Liver (tissue), 9 donors: Measurements from ENCODE around the gene ZNF837. TPM values are rescaled to one million over a fixed set of nuclear protein-coding genes. Genes with fewer than 3 reads are reported as not detected.

Experiments
- DNase-seq: peaks from one replicate; pipeline ENCODE4 v3.0.0-alpha.2; 2017; ENCODE audit warnings: low spot score
- H3K27ac ChIP-seq, 2 donors: one replicate each; pipeline ENCODE4 v1.7.0; 2013; ENCODE audit warnings: inconsistent platforms in 2 of 2, low read length in 2 of 2, control low read depth in 1 of 2, low read depth in 1 of 2, mild to moderate bottlenecking in 1 of 2
- H3K27me3 ChIP-seq, 4 donors: one replicate each; pipeline versions ENCODE4 v1.6.1 to v1.7.0; 2013; ENCODE audit warnings: low read length in 3 of 4, inconsistent platforms in 1 of 4, mild to moderate bottlenecking in 1 of 4, moderate library complexity in 1 of 4; ENCODE audit not compliant: control insufficient read depth in 4 of 4, insufficient read depth in 4 of 4
- H3K36me3 ChIP-seq, 4 donors: one replicate each; pipeline versions ENCODE4 v1.6.1 to v1.7.0; 2013; ENCODE audit warnings: low read length in 3 of 4, mild to moderate bottlenecking in 3 of 4, low read depth in 1 of 4, moderate library complexity in 1 of 4; ENCODE audit not compliant: control insufficient read depth in 4 of 4, insufficient read depth in 3 of 4
- H3K4me1 ChIP-seq, 4 donors: one replicate each; pipeline versions ENCODE4 v1.6.1 to v1.7.0; 2013; ENCODE audit warnings: low read length in 3 of 4, mild to moderate bottlenecking in 3 of 4, moderate library complexity in 1 of 4; ENCODE audit not compliant: control insufficient read depth in 4 of 4, insufficient read depth in 4 of 4
- H3K4me3 ChIP-seq, 3 donors: one replicate each; pipeline versions ENCODE4 v1.6.1 to v1.7.0; 2013; ENCODE audit warnings: low read length in 3 of 3, control low read depth in 1 of 3, low read depth in 1 of 3, mild to moderate bottlenecking in 1 of 3
- H3K9ac ChIP-seq, 2 donors: one replicate each; pipeline ENCODE4 v1.7.0; 2013; ENCODE audit warnings: low read length in 2 of 2, mild to moderate bottlenecking in 2 of 2, moderate library complexity in 2 of 2, control low read depth in 1 of 2, low read depth in 1 of 2
- H3K9me3 ChIP-seq, 4 donors: one replicate each; pipeline versions ENCODE4 v1.6.1 to v1.7.0; 2013; ENCODE audit warnings: low read length in 3 of 4; ENCODE audit not compliant: control insufficient read depth in 4 of 4
- FOXA1 ChIP-seq: IDR thresholded peaks from 2 replicates; pipeline ENCODE4 v1.6.1; 2016; ENCODE audit warnings: antibody characterized with exemption
- GABPA ChIP-seq, 2 donors: IDR thresholded peaks in 1 of 2; conservative IDR thresholded peaks in 1 of 2; 2 replicates each; pipeline ENCODE4 v1.6.1; 2016; ENCODE audit warnings: antibody characterized with exemption in 2 of 2, mild to moderate bottlenecking in 1 of 2, moderate library complexity in 1 of 2
- HNF4A ChIP-seq, 2 donors: conservative IDR thresholded peaks; 2 replicates each; pipeline ENCODE4 v1.6.1; 2016; ENCODE audit warnings: antibody characterized with exemption in 2 of 2, mild to moderate bottlenecking in 2 of 2
- JUND ChIP-seq, 2 donors: IDR thresholded peaks; 2 replicates each; pipeline ENCODE4 v1.6.1; 2016; ENCODE audit warnings: antibody characterized with exemption in 2 of 2
- NR2F2 ChIP-seq: IDR thresholded peaks from 2 replicates; pipeline ENCODE4 v1.6.1; 2016; ENCODE audit warnings: antibody characterized with exemption
- RAD21 ChIP-seq, 2 donors: IDR thresholded peaks; 2 replicates each; pipeline ENCODE4 v1.6.1; 2016; ENCODE audit warnings: antibody characterized with exemption in 2 of 2, mild to moderate bottlenecking in 2 of 2
- RXRA ChIP-seq, 2 donors: IDR thresholded peaks; 2 replicates each; pipeline ENCODE4 v1.6.1; 2017 to 2018; ENCODE audit warnings: antibody characterized with exemption in 2 of 2, mild to moderate bottlenecking in 1 of 2
- SP1 ChIP-seq: IDR thresholded peaks from 2 replicates; pipeline ENCODE4 v1.6.1; 2018; ENCODE audit warnings: antibody characterized with exemption, mild to moderate bottlenecking
- TAF1 ChIP-seq: conservative IDR thresholded peaks from 2 replicates; pipeline ENCODE4 v1.6.1; 2016; ENCODE audit warnings: antibody characterized with exemption, mild to moderate bottlenecking
- WGBS: extraction: QIAGEN DNeasy Blood & Tissue Kit; methylation state at CpG from one replicate; pipeline ENCODE4 v1.1.7; 2013; 5-methylcytosine and 5-hydroxymethylcytosine counted together
- polyA plus RNA-seq, 2 donors: library from polyadenylated mRNA; stranded (reverse) in 1 of 2; unstranded in 1 of 2; fragments of 200-250 nt in 1 of 2; fragments of >200 nt in 1 of 2; fragmentation: Nextera tagmentation in 1 of 2; extraction: Ambion mirVana in 1 of 2; gene quantifications; one replicate each; pipeline versions ENCODE4 v1.2.1 to v1.2.3, GENCODE V29; 2013 to 2015
- total RNA-seq, 2 donors: library from RNA; depleted of rRNA; stranded (reverse); fragments of >200 nt; gene quantifications; one replicate each; pipeline ENCODE4 v1.2.3, GENCODE V29; 2014
- TF ChIP-seq, protein P1 (sequence below): IDR thresholded peaks from 2 replicates; pipeline ENCODE4 v1.6.1; 2016; ENCODE audit warnings: antibody characterized with exemption
- TF ChIP-seq, protein P2 (sequence below): IDR thresholded peaks from 2 replicates; pipeline ENCODE4 v1.6.1; 2016; ENCODE audit warnings: antibody characterized with exemption, mild to moderate bottlenecking
- TF ChIP-seq, protein P3 (sequence below): IDR thresholded peaks from 2 replicates; pipeline ENCODE4 v1.6.1; 2016; ENCODE audit warnings: antibody characterized with exemption
- donor health status: healthy.
- donor health status: healthy.
- donor health status: healthy.
- donor health status: healthy.
- donor health status: healthy.

The ZNF837 gene
- total and polyA plus RNA-seq, 4 donors, result 0.54 to 3.6 (median 2.3) TPM

DNA sequence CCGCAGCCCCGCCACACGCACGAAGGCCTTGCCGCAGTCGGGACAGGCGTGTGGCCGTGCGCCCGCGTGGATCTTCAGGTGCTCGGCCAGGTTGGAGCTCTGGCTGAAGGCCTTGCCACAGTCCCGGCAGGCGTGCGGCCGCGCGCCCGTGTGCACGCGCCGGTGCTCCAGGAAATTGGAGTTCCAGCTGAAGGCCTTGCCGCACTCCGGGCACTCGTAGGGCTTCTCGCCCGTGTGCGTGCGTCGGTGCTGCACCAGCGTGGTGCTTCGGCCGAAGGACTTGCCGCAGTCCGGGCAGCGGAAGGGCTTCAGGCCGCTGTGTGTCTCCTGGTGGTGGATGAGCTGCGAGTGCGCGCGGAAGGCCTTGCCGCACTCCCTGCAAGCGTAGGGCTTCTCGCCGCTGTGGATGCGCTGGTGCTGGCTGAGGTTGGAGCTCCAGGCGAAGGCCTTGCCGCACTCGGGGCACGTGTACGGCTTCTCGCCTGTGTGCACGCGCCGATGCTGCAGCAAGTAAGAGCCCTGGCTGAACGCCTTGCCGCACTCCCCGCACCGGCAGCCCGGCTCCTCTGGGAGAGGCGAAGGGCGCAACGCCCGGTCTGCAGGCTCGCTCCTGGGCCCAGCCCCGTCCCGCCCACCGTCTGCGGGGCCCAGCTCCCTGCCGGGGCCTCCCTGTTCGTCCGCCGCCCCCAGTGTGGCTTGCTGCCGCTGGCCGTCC is 23.9 kb downstream of the ZNF837 start:
- H3K4me3 ChIP-seq, result peak overlapping the region in 1 of 3 donors; percentile 13
- no peak for TF ChIP-seq GABPA (IDR thresholded peaks at IDR 0.05 in 1 of 2, conservative IDR thresholded peaks at IDR 0.05 in 1 of 2)
- no peak for TF ChIP-seq NR2F2
- TF ChIP-seq, protein P1, sequence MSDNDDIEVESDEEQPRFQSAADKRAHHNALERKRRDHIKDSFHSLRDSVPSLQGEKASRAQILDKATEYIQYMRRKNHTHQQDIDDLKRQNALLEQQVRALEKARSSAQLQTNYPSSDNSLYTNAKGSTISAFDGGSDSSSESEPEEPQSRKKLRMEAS, result no peak
- TF ChIP-seq TAF1, result no peak
- TF ChIP-seq, protein P2, sequence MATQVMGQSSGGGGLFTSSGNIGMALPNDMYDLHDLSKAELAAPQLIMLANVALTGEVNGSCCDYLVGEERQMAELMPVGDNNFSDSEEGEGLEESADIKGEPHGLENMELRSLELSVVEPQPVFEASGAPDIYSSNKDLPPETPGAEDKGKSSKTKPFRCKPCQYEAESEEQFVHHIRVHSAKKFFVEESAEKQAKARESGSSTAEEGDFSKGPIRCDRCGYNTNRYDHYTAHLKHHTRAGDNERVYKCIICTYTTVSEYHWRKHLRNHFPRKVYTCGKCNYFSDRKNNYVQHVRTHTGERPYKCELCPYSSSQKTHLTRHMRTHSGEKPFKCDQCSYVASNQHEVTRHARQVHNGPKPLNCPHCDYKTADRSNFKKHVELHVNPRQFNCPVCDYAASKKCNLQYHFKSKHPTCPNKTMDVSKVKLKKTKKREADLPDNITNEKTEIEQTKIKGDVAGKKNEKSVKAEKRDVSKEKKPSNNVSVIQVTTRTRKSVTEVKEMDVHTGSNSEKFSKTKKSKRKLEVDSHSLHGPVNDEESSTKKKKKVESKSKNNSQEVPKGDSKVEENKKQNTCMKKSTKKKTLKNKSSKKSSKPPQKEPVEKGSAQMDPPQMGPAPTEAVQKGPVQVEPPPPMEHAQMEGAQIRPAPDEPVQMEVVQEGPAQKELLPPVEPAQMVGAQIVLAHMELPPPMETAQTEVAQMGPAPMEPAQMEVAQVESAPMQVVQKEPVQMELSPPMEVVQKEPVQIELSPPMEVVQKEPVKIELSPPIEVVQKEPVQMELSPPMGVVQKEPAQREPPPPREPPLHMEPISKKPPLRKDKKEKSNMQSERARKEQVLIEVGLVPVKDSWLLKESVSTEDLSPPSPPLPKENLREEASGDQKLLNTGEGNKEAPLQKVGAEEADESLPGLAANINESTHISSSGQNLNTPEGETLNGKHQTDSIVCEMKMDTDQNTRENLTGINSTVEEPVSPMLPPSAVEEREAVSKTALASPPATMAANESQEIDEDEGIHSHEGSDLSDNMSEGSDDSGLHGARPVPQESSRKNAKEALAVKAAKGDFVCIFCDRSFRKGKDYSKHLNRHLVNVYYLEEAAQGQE, result no peak
- no peaks in the 10 kb centered on the region for H3K27me3 ChIP-seq
- no peaks in the 10 kb centered on the region for H3K9me3 ChIP-seq
- H3K9ac ChIP-seq, result no peak overlapping the region
- no peak overlapping the region for H3K27ac ChIP-seq
- WGBS, result 68% methylated on average over 75 of the region's 75 CpGs
- no peaks in the 10 kb centered on the region for H3K36me3 ChIP-seq
- peaks cover 20 to 54% (median 40%) of the 10 kb centered on the region in 4 donors for H3K4me1 ChIP-seq
- DNase-seq, result no peak

DNA sequence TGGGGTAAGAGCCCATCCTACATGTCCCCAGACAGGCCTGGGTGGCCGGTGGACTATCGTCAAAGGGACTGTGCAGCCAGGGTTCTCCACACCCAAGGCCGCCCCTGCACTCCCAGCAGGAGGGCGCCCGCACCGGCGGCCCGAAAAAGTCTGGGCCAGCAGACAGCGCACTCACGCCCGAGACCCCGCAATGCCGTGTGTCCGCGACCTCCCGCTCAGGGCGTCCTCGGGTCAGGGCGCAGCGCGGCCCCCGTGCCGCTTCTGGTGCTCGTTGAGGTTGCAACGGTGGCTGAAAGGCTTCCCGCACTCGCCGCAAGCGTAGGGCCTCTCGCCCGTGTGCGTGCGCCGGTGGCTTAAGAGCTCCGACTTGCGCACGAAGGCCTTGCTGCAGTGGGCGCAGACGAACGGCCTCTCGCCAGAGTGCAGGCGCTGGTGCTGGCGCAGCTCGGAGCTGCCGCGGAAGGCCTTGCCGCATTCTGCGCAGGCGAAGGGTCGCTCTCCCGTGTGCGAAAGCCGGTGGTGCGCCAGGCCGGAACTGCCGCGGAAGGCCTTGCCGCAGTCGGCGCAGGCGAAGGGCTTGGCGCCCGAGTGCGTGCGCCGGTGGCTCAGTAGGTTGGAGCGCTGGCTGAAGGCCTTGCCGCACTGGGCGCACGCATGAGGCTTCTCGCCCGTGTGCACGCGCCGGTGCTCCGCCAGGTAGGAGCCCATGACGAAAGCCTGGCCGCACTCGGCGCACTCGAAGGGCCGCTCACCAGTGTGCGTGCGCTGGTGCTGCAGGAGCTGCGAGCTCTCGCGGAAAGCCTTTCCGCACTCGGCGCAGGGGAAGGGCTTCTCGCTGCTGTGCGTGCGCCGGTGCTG is 24.7 kb downstream of the ZNF837 start:
- TF ChIP-seq RAD21 (IDR thresholded peaks at IDR 0.05), result no peak
- TF ChIP-seq, protein P3, sequence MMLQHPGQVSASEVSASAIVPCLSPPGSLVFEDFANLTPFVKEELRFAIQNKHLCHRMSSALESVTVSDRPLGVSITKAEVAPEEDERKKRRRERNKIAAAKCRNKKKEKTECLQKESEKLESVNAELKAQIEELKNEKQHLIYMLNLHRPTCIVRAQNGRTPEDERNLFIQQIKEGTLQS, result no peak
- no peak for TF ChIP-seq JUND (IDR thresholded peaks at IDR 0.05)
- TF ChIP-seq FOXA1, result no peak
- no peak for TF ChIP-seq TAF1
- TF ChIP-seq, protein P1, result no peak
- Histone ChIP-seq H3K9me3 (no peaks in the 10 kb centered on the region), H3K4me3 (peak overlapping the region in 1 of 3 donors; percentile 13), H3K27me3 (no peaks in the 10 kb centered on the region), H3K36me3 (no peaks in the 10 kb centered on the region), H3K4me1 (peaks cover 17 to 56% (median 40%) of the 10 kb centered on the region in 4 donors), H3K27ac (peak overlapping the region in 1 of 2 donors; percentile 43), H3K9ac (no peak overlapping the region)
- WGBS, result 63% methylated on average over 94 of the region's 94 CpGs
- DNase-seq, result no peak

DNA sequence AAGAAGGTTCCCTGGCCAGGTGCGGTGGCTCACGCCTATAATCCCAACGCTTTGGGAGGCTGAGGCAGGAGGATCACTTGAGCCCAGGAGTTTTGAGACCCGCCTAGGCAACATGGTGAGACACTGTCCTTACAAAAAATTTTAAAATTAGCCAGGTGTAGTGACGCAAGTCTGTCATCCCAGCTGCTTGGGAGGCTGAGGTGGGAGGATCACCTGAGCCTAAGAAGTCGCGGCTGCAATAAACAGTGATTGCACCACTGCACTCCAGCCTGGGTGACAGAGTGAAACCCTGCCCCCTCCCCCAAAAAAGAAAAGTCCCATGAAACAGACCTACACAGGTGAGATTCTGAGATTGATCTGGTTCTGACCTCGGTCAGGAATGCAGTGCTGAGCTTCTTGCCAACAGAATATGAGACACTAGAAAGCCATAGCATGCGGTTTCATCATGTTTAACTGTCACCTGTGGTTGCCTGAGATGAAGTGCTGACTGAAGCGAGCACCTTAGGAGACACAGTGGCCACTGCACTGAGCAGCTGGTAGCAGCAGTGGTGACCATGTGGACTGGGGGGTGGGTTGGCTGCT is 25.5 kb downstream of the ZNF837 start:
- H3K36me3 ChIP-seq, result no peaks in the 10 kb centered on the region
- DNase-seq, result no peak
- WGBS, result 67% methylated on average over 10 of the region's 10 CpGs
- peak; percentile 5 for TF ChIP-seq SP1
- TF ChIP-seq, protein P2, result no peak
- peak in 1 of 2 donors; percentile 37 for TF ChIP-seq HNF4A (conservative IDR thresholded peaks at IDR 0.05)
- TF ChIP-seq RXRA (IDR thresholded peaks at IDR 0.05), result peak; percentile 33 to 51
- peaks cover 18 to 64% (median 46%) of the 10 kb centered on the region in 4 donors for H3K4me1 ChIP-seq
- no peaks in the 10 kb centered on the region for H3K9me3 ChIP-seq
- no peaks in the 10 kb centered on the region for H3K27me3 ChIP-seq
- H3K4me3 ChIP-seq, result no peak overlapping the region
- H3K9ac ChIP-seq, result no peak overlapping the region
- H3K27ac ChIP-seq, result peak overlapping the region in 1 of 2 donors; percentile 43
